Stimulated activated CD4-positive, alpha-beta T cell treated with anti-CD3 and anti-CD28 coated beads, Interleukin-2, amount 100 ng/mL, for 24 hours (primary cell): ENCODE measurements around the gene ACOD1.
"Not testable (repeated sequence)": the region's sequence is repeated elsewhere in the genome, so short reads cannot be mapped to it uniquely, and the experiment has no call there.

ENCODE experiments used
- DNase-seq, 2 donors: peaks; one replicate each; pipeline ENCODE4 v3.0.0-alpha.2; 2020

Gene ACOD1

DNA sequence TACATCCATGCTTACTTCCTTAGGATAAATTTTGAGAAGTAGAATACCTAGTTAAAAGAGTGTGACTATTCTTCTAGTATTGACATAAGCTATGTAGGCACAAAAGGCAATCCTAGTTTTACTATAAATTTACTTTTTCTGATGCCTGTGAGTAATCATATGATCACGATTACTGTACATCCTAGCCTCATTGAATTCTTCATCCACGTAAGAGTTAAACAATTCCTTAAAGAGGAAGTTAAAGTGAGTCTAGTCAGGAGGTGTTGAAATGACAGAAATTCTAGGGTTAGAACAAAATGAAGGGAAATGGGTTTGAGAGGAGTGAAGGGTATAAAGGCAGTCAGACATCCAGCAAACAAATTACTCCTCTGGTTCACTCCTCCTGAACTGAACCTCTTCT is at the start of gene ACOD1:
Gene ACOD1, plus strand, starts transcription at position 363 of the 400 bp plus-strand sequence. CDS start 48 bp downstream, outside the sequence.
- no peak for DNase-seq

DNA sequence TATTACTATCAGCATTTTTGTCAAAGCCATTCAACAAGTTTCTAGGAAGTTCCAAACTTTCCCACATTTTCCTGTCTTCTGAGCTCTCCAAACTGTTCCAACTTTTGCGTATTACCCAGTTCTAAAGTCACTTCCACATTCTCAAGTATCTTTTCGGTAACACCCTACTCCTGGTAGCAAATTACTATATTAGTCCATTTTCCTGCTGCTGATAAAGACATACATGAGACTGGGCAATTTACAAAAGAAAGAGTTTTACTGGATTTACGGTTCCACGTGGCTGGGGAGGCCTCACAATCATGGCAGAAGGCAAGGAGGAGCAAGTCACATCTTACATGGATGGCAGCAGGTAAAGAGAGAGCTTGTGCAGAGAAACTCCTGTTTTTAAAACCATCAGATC is 49.2 kb upstream of the ACOD1 start:
- DNase-seq, result not testable (repeated sequence)

GRCh38 chr13:76903544-76904162 is 44.7 kb upstream of the ACOD1 start:
- peak; percentile 65 to 70 for DNase-seq

GRCh38 chr13:76904507-76904906 is 43.8 kb upstream of the ACOD1 start:
- no peak for DNase-seq

GRCh38 chr13:76912476-76912875 is 35.8 kb upstream of the ACOD1 start:
- no peak for DNase-seq

DNA sequence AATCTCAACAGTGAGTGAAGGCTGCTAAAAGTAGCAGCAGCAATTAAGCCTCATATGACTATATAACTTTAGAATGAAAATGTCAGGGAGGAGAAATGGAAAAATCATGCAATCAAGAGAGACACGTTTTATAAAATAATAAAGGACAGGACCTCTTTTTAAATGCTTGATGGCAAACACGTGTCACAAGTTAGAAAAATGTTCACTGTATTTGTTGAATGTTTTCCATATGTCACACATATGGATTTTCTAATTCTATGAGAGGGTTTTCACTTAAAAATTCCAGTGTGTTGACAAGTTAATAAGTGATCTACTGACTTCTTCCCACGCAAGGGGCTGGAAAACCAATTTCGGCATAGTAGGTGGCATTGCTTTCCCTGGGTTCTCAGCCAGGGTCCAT is 34.4 kb upstream of the ACOD1 start:
- no peak for DNase-seq

DNA sequence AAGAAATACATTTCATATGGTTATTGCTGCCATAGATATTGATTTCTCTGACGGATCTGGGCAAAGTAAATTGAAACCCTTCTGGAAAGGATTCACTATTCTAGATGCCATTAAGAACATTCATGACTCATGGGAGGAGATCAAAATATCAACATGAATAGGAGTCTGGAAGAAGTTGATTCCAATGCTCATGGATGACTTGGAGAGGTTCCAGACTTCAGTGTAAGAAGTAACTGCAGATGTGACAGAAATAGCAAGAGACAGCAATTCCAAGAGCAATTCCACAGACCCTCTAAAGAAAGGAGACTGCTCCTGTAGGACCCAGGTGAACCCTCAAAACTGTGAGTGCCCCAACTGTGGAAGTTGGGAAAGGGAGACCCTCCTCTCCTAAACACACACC is 31.2 kb upstream of the ACOD1 start:
- no peak for DNase-seq

DNA sequence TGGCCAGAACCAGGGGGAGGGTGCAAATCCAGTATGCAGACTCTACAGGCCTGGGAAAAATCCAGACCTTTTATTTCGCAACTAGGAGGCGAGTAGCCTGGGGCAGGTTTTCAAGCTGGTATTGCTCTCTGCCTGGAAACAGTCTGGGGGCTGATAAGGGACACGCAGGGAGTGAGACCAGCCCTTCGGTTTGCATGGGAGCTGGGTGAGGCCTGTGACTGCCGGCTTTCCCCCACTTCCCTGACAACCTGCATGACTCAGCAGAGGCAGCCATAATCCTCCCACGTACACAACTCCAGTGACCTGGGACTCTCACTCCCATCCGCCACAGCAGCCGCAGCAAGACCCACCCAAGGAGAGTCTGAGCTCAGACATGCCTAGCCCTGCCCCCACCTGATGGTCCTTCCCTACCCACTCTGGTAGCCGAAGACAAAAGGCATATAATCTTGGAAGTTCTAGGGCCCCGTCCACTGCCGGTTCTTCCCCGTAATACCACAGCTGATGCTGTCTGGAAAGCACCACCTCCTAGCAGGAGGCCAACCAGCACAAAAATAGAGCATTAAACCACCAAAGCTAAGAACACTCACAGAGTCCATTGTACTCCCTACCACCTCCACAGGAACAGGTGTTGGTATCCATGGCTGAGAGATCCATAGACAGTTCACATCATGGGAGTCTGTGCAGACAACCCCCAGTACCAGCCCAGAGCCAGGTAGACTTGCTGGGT is 30.4 kb upstream of the ACOD1 start:
- DNase-seq, result not testable (repeated sequence)

DNA sequence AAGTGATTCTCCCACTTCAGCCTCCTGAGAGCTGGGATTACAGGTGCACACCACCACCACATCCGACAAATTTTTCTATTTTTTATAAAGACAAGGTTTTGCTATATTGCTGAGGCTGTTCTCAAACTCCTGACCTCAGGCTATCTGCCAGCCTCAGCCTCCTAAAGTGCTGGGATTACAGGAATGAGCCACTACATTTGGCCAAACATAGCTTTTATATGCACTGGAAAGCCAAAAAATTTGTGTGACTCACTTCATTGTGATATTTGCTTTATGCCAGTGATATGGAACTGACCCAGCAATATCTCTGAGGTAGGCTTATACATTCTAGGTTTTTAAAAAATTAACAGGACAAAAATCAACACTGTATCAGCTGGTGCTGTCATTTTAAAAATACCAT is 26.8 kb upstream of the ACOD1 start:
- DNase-seq, result no peak

DNA sequence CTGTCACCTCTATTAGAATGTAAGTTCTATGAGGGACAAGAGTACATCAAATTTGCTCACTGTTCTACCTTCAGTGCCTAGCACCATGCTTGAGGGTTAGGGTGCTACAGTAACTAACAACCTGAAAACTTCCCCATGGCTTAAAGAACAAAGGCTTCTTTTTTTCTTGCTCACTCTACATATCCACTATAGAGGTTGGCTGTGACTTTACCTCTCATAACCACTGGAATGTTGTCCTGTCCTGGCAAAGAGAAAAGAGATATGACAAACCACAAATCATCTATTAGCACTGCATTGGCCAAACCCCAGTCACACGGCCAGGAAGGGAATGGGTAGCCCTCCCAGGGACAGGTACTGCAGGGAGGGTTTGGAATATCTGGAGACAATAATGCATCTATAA is 23.2 kb upstream of the ACOD1 start:
- no peak for DNase-seq

GRCh38 chr13:76927955-76928354 is 20.4 kb upstream of the ACOD1 start:
- no peak for DNase-seq

DNA sequence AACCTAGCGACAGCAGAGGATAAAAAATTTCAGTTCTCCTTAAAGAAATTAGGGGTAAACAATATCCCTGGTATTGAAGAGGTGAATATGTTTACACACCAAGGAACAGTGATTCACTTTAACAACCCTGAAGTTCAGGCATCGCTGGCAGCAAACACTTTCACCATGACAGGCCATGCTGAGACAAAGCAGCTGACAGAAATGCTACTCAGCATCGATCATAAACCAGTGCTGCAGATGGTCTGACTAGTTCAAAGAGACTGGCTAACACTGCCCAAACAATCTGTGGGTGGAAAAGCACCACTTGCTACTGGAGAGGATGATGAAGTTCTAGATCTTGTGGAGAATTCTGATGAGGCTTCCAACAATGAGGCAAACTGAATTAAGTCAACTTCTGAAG is 19.9 kb upstream of the ACOD1 start:
- no peak for DNase-seq

- DNase-seq, result no peak
Measured at GRCh38 chr13:76929320-76929719, 19.0 kb upstream of the ACOD1 start.

DNA sequence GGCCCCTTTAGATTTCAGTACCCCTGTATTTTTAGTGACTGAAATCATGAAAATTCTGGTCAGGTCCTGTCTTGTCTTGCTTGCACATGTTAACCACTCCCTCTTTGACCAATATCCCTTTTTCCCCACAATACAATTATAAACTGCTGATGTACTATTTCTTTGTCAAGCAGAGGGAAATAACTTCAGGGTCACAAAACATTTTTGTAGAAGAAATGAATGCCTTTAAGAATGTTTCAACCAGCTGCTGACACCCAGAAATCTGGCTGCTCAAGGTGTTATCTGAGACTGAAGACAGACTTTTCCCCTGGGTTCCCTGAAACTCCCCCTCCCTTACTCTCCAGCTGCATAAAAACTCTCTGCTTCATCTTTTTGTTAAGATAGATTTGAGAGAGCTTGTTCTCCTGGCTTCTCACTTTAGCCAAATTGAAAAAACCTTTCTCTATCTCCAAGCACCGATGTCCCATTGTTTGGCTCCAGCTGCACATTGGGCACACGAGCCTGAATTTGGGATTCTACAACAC is 18.4 kb upstream of the ACOD1 start:
- no peak for DNase-seq

DNA sequence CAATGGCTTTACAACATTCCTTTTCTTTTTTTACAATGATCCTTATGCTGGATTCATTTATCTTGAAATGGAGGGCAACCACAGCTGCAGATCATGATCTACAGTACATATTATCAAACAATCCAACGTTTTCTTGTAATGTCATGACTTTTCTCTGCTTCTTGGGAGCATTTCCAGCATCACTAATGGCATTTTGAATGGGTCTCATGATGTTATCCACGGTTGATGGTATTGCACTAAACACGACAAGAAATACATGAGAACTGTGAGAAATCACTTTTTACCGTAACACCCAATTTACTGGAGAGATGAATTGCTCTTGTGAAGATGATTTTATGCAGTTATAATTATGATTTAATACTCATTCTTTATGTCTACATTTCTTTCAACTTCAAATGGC is 16.2 kb upstream of the ACOD1 start:
- no peak for DNase-seq

DNA sequence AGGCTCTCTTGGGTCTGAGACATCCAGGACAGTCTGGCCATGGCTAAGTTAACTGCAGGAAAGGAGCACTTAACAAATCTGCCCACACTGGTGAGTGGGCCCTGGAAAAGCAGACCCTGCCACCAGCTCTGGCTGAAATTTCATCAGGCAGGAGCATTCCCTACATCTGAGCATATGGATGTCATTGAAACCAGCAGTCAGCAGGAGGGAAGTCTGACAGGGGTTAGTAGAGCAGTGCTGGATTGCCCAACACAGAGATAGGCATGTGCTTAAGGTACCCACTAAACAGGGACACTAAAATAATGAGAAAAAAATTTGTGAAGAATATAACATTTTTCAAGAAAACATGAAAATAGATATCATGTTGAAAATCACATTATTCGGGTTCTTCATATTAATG is 13.6 kb upstream of the ACOD1 start:
- no peak for DNase-seq

GRCh38 chr13:76936763-76937162 is 11.5 kb upstream of the ACOD1 start:
- DNase-seq, result no peak

DNA sequence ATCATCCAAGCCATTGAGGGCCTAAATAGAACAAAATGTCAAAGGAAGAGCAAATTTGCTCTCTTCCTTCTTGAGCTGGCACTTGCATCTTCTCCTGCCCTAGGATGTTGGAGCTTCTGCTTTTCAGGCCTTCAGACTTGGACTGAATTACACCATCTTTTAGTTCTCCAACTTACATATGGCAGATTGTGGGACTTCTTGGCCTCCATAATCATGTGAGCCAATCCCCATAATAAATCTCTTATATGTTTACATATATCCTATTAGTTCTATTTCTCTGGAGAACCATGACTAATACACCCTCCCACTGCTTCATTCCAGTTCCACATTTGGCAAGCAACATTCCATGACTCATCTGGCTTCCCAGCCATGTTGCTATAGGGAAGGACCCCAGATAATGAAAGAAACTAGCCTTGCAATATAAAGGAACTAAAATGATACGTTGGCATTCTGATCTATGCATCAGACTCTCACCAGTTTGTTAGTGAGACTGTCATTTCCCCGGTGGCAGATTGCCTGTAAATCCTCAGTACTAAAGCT is 11.0 kb upstream of the ACOD1 start:
- no peak for DNase-seq

DNA sequence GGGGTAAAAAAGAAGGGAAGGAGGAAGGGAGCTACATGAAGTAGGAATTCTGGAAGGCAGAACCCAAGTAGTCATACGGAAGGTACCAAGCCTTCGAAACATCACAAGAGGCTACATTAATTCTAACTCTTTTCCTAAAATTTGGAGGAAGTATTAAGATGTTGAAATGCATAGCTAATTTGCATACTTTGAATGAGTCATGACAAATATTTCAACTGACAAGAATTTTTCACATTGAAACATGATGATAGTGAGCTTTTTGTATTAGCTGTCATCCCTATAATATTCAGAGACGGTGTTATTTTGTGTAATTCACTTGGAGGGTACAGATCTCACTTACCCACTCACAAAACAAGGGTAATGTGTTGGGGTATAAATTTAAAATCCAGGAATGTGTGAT is 9.1 kb upstream of the ACOD1 start:
- DNase-seq, result no peak

- no peak for DNase-seq
Measured at GRCh38 chr13:76942363-76942762, 5.9 kb upstream of the ACOD1 start.

GRCh38 chr13:76943646-76944045 is 4.7 kb upstream of the ACOD1 start:
- DNase-seq, result no peak

- DNase-seq, result no peak
Measured at GRCh38 chr13:76944456-76944855, 3.9 kb upstream of the ACOD1 start.

DNA sequence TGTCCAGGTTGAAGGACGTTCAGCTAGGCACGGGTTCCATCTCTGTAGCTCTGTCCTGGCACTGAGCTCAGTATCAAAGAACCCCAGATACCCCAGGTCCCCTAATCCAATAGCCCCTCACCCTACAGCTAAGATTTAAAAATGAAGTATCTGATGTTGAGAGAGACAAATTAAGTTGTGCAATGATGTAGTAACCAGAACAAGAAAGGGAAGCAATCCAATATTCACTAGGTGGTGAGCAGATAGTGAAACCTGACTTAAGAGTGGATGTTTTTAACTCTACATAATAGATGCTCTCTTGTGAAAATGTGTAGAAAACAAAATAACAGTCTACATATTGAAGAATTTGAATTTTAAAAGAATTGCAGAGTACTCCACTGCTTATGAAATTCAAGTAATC is 1.8 kb downstream of the ACOD1 start:
- DNase-seq, result no peak

- no peak for DNase-seq
Measured at GRCh38 chr13:76953968-76954367, 5.7 kb downstream of the ACOD1 start.
